SU-DHL-6 (cell line): Measurements from ENCODE around the gene CPNE1.

Source experiments
- H2AFZ ChIP-seq: fragments of 200-600 bp; sonication (generic); 2 replicates; pipeline ENCODE4 v1.6.1; 2014; ENCODE audit warnings: low read depth, mild to moderate bottlenecking, moderate library complexity, mixed read lengths, antibody characterized with exemption, low read length; ENCODE audit not compliant: severe bottlenecking
- H3F3A ChIP-seq: fragments of 200-600 bp; shearing (Covaris generic); 2 replicates; pipeline ENCODE4 v1.6.0; 2016; ENCODE audit warnings: antibody characterized with exemption, mild to moderate bottlenecking; ENCODE audit not compliant: insufficient read depth
- H3K27ac ChIP-seq: fragments of 200-600 bp; sonication (generic); 2 replicates; pipeline ENCODE4 v1.5.1; 2016; ENCODE audit warnings: low read depth, mild to moderate bottlenecking, low read length, moderate library complexity, mixed read lengths
- H3K27me3 ChIP-seq: fragments of 200-600 bp; sonication (generic), shearing (Covaris generic); 2 replicates; pipeline ENCODE4 v1.6.0; 2014; ENCODE audit warnings: mild to moderate bottlenecking, low read length
- H3K36me3 ChIP-seq: fragments of 200-600 bp; sonication (generic); 2 replicates; pipeline ENCODE4 v1.6.1; 2014; ENCODE audit warnings: mild to moderate bottlenecking, low read length, mixed read lengths
- H3K4me2 ChIP-seq: fragments of 300-600, 200-600 bp; shearing (Covaris generic), sonication (generic); 2 replicates; pipeline ENCODE4 v1.6.0; 2014; ENCODE audit warnings: low read length, low read depth, mild to moderate bottlenecking; ENCODE audit not compliant: poor library complexity, severe bottlenecking
- H3K4me3 ChIP-seq: fragments of 200-600 bp; sonication (generic); 2 replicates; pipeline ENCODE4 v1.5.1; 2014; ENCODE audit warnings: antibody characterized with exemption, low read length, mild to moderate bottlenecking, mixed read lengths; ENCODE audit not compliant: insufficient read depth, poor library complexity, severe bottlenecking
- H3K79me2 ChIP-seq: fragments of 200-600 bp; sonication (generic); 2 replicates; pipeline ENCODE4 v1.6.1; 2014; ENCODE audit warnings: mild to moderate bottlenecking, low read length, moderate library complexity; ENCODE audit not compliant: insufficient read depth
- H3K9ac ChIP-seq: fragments of 200-600 bp; sonication (generic); 2 replicates; pipeline ENCODE4 v1.7.0; 2014; ENCODE audit warnings: mild to moderate bottlenecking, low read length
- H3K9me2 ChIP-seq: fragments of 200-600 bp; sonication (generic); replicated peaks from 2 replicates; pipeline ENCODE4 v1.6.1; 2014; ENCODE audit warnings: low read length; ENCODE audit not compliant: insufficient read depth
- H3K9me3 ChIP-seq: fragments of 200-600 bp; sonication (generic); 2 replicates; pipeline ENCODE4 v1.6.1; 2014; ENCODE audit warnings: low read length, mixed read lengths; ENCODE audit not compliant: insufficient read depth
- H4K20me1 ChIP-seq: fragments of 200-600 bp; sonication (generic); 2 replicates; pipeline ENCODE4 v1.6.1; 2014; ENCODE audit warnings: low read depth, mild to moderate bottlenecking, antibody characterized with exemption, low read length, moderate library complexity, mixed read lengths
- CTCF ChIP-seq: fragments of 200-600 bp; sonication (generic); IDR thresholded peaks from one replicate; pipeline ENCODE4 v1.5.1; 2017; ENCODE audit warnings: antibody characterized with exemption, mild to moderate bottlenecking, low read length, moderate library complexity; ENCODE audit not compliant: insufficient read depth, poor library complexity, severe bottlenecking
- EZH2phosphoT487 ChIP-seq: fragments of 200-600 bp; sonication (generic), shearing (Covaris generic); conservative IDR thresholded peaks from 2 replicates; pipeline ENCODE4 v1.6.1; 2018; ENCODE audit warnings: mild to moderate bottlenecking, antibody characterized with exemption, low read length, moderate library complexity, mixed read lengths

The CPNE1 gene

GRCh38 chr20:35607003-35607735 lies 57.5 kb downstream of the CPNE1 start:
- no peak for TF ChIP-seq CTCF
- no peak for TF ChIP-seq EZH2phosphoT487
- Histone ChIP-seq H3K36me3 (no peaks in the 10 kb centered on the region), H3K27ac (no peak overlapping the region), H3K27me3 (no peaks in the 10 kb centered on the region), H3F3A (no peaks in the 10 kb centered on the region), H2AFZ (no peak overlapping the region), H3K9me3 (no peaks in the 10 kb centered on the region), H3K4me3 (no peak overlapping the region), H3K9ac (no peak overlapping the region), H3K9me2 (no peaks in the 10 kb centered on the region), H4K20me1 (no peaks in the 10 kb centered on the region), H3K79me2 (no peaks in the 10 kb centered on the region), H3K4me2 (no peak overlapping the region)

- H3K36me3 ChIP-seq, result no peaks in the 10 kb centered on the region
- H2AFZ ChIP-seq, result no peak overlapping the region
- H3K79me2 ChIP-seq, result no peaks in the 10 kb centered on the region
- TF ChIP-seq EZH2phosphoT487 (no peak), CTCF (no peak)
- no peak overlapping the region for H3K4me3 ChIP-seq
- H4K20me1 ChIP-seq, result no peaks in the 10 kb centered on the region
- no peaks in the 10 kb centered on the region for H3F3A ChIP-seq
- no peaks in the 10 kb centered on the region for H3K9me2 ChIP-seq
- H3K27ac ChIP-seq, result no peak overlapping the region
- no peaks in the 10 kb centered on the region for H3K9me3 ChIP-seq
- no peaks in the 10 kb centered on the region for H3K27me3 ChIP-seq
- H3K9ac ChIP-seq, result no peak overlapping the region
- H3K4me2 ChIP-seq, result no peak overlapping the region
Measured at GRCh38 chr20:35606127-35606526, 58.6 kb downstream of the CPNE1 start.

GRCh38 chr20:35604449-35604747 lies 60.3 kb downstream of the CPNE1 start:
- H4K20me1 ChIP-seq, result no peaks in the 10 kb centered on the region
- H3K9ac ChIP-seq, result no peak overlapping the region
- no peaks in the 10 kb centered on the region for H3K36me3 ChIP-seq
- H3K27ac ChIP-seq, result no peak overlapping the region
- no peak overlapping the region for H3K4me2 ChIP-seq
- H3K9me3 ChIP-seq, result no peaks in the 10 kb centered on the region
- no peaks in the 10 kb centered on the region for H3F3A ChIP-seq
- no peak overlapping the region for H2AFZ ChIP-seq
- peak; percentile 66 for TF ChIP-seq CTCF
- TF ChIP-seq EZH2phosphoT487, result no peak
- H3K4me3 ChIP-seq, result no peak overlapping the region
- no peaks in the 10 kb centered on the region for H3K79me2 ChIP-seq
- H3K9me2 ChIP-seq, result no peaks in the 10 kb centered on the region
- no peaks in the 10 kb centered on the region for H3K27me3 ChIP-seq
